Progenitor cell of endocrine pancreas (in vitro differentiated cells): ENCODE measurements around the gene AHRR. TPM values are rescaled to one million over a fixed set of nuclear protein-coding genes. Genes with fewer than 3 reads are reported as not detected.

Source experiments
- DNase-seq: peaks from one replicate; pipeline ENCODE4 v3.0.0; 2021; ENCODE audit warnings: low spot score; ENCODE audit not compliant: unreplicated experiment
- H3K27ac Mint-ChIP-seq: 2 replicates; pipeline ENCODE4 v1.8.0; 2021; ENCODE audit warnings: mild to moderate bottlenecking, moderate library complexity, mixed read lengths
- H3K27me3 Mint-ChIP-seq: 2 replicates; pipeline ENCODE4 v1.8.0; 2021; ENCODE audit warnings: mixed read lengths
- H3K36me3 Mint-ChIP-seq: 2 replicates; pipeline ENCODE4 v1.8.0; 2022; ENCODE audit warnings: mixed read lengths; ENCODE audit not compliant: insufficient read depth
- H3K4me1 Mint-ChIP-seq: 2 replicates; pipeline ENCODE4 v1.8.0; 2021; ENCODE audit warnings: low read depth, mixed read lengths
- H3K4me3 Mint-ChIP-seq: 2 replicates; pipeline ENCODE4 v1.8.0; 2021; ENCODE audit warnings: low read depth, mild to moderate bottlenecking, moderate library complexity, mixed read lengths
- H3K9me3 Mint-ChIP-seq: 2 replicates; pipeline ENCODE4 v1.8.0; 2021; ENCODE audit warnings: low read depth, mixed read lengths
- CTCF ChIP-seq: fragments of 200-600 bp; sonication (generic); IDR thresholded peaks from one replicate; pipeline ENCODE4 v1.5.0; 2021; ENCODE audit warnings: antibody characterized with exemption, mild to moderate bottlenecking; ENCODE audit not compliant: unreplicated experiment
- total RNA-seq: library from RNA; stranded (reverse); gene quantifications from 2 replicates; pipeline ENCODE4 v1.2.1, GENCODE V29; 2021

Gene AHRR
- total RNA-seq, 1 donor from 2014 or later = 1.3 TPM

DNA sequence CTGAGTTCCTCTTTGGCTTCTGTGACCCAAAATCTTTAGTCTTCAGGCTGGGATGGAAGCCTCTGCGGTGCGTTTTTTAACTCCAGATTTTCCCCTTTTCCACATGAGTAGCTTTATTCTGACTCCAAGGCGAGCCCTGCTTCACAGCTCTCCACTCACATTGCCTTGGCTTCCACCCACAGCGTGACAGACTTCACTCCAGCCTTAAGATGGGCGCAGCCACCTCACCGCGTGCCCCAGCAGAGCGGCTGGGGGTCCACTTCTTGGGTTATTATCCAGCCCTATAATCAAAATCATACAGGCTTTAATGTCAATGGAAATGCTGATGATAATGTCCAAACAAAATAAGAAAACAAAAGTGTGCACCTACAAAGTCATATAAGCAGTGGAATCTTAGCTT is 122.7 kb downstream of the AHRR start:
- Mint-ChIP-seq H3K4me1 (peaks cover 12% of the 10 kb centered on the region), H3K36me3 (peaks cover 15% of the 10 kb centered on the region), H3K27me3 (no peaks in the 10 kb centered on the region), H3K9me3 (no peaks in the 10 kb centered on the region), H3K27ac (no peak overlapping the region), H3K4me3 (peak overlapping the region; percentile 98)
- TF ChIP-seq CTCF = no peak
- no peak for DNase-seq

DNA sequence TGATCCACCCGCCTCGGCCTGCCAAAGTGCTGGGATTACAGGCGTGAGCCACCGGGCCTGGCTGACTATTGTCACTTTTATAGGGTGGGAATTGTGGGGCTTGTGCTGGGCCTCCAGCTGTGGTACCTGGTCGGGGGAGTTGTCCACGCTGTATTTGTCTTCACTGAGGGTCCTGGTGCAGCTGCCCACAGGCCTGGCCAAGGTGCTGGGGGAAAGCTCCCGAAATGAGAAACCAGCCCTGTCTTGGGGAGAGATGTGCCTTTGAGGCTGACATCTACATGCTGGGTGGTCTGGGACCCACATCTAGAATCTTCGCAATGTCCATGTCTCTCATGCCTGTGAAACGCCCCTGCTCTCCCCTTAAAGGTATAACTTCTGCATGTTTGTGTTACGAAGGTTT is 124.1 kb downstream of the AHRR start:
- no peak for TF ChIP-seq CTCF
- Mint-ChIP-seq H3K36me3 (peaks cover 23% of the 10 kb centered on the region), H3K4me3 (no peak overlapping the region), H3K27ac (no peak overlapping the region), H3K4me1 (peaks cover 12% of the 10 kb centered on the region), H3K9me3 (no peaks in the 10 kb centered on the region), H3K27me3 (no peaks in the 10 kb centered on the region)
- DNase-seq = no peak

- H3K36me3 Mint-ChIP-seq = peaks cover 29% of the 10 kb centered on the region
- H3K9me3 Mint-ChIP-seq = peaks cover 4% of the 10 kb centered on the region
- H3K4me1 Mint-ChIP-seq = peaks cover 12% of the 10 kb centered on the region
- no peak for TF ChIP-seq CTCF
- H3K4me3 Mint-ChIP-seq = peak overlapping the region; percentile 26
- H3K27ac Mint-ChIP-seq = no peak overlapping the region
- H3K27me3 Mint-ChIP-seq = no peaks in the 10 kb centered on the region
- no peak for DNase-seq
Observed at GRCh38 chr5:446066-446882, 124.8 kb downstream of the AHRR start.

GRCh38 chr5:446883-447263 is 125.4 kb downstream of the AHRR start:
- TF ChIP-seq CTCF = peak; percentile 67
- Mint-ChIP-seq H3K36me3 (peaks cover 34% of the 10 kb centered on the region), H3K9me3 (peaks cover 10% of the 10 kb centered on the region), H3K4me1 (peaks cover 10% of the 10 kb centered on the region), H3K4me3 (peak overlapping the region; percentile 26), H3K27ac (no peak overlapping the region), H3K27me3 (no peaks in the 10 kb centered on the region)
- DNase-seq = no peak

- Mint-ChIP-seq H3K4me1 (peaks cover 10% of the 10 kb centered on the region), H3K36me3 (peaks cover 40% of the 10 kb centered on the region), H3K4me3 (no peak overlapping the region), H3K27me3 (no peaks in the 10 kb centered on the region), H3K27ac (no peak overlapping the region), H3K9me3 (peaks cover 15% of the 10 kb centered on the region)
- no peak for TF ChIP-seq CTCF
- no peak for DNase-seq
Observed at GRCh38 chr5:447501-447900, 126.0 kb downstream of the AHRR start.
